ENCODE data around the gene LRRC47.

The LRRC47 gene

GRCh38 chr1:3817138-3817740, 20.9 kb upstream of the LRRC47 start:
- no peak overlapping the region for H2BK12ac ChIP-seq (ENCODE audit: low read length)
- no peak overlapping the region for H3K23ac ChIP-seq (ENCODE audit: low read length)
- no peaks in the 10 kb centered on the region for H3K27me3 ChIP-seq (ENCODE audit: insufficient read depth, low read length)
- no peak overlapping the region for H2AFZ ChIP-seq (ENCODE audit: insufficient read depth, low read length, poor library complexity)
- H2AK5ac ChIP-seq (ENCODE audit: low read length), result no peak overlapping the region
- no peaks in the 10 kb centered on the region for H3K79me1 ChIP-seq (ENCODE audit: low read length)
- no peak overlapping the region for H2BK120ac ChIP-seq (ENCODE audit: insufficient read depth, low read length, poor library complexity)
- no peaks in the 10 kb centered on the region for H3K4me1 ChIP-seq (ENCODE audit: control insufficient read depth in 1 of 2, insufficient read depth in 2 of 2, low read length in 2 of 2)
- H4K8ac ChIP-seq (ENCODE audit: low read depth, low read length), result no peak overlapping the region
- DNase-seq, result no peak
- H4K91ac ChIP-seq (ENCODE audit: low read depth, low read length), result no peak overlapping the region
- H3K18ac ChIP-seq (ENCODE audit: low read length), result no peak overlapping the region
- no CpG with 5 or more reads among the region's 17 CpGs for WGBS (ENCODE audit: extremely low coverage, insufficient coverage, insufficient read length)
- H2BK5ac ChIP-seq (ENCODE audit: low read depth, low read length, poor library complexity), result no peak overlapping the region
- H3K9ac ChIP-seq (ENCODE audit: low read length), result no peak overlapping the region
- H3K4ac ChIP-seq (ENCODE audit: low read depth, low read length), result no peak overlapping the region
- no peak overlapping the region for H4K12ac ChIP-seq (ENCODE audit: low read depth, low read length)
- no peak overlapping the region for H3K4me2 ChIP-seq (ENCODE audit: low read length)
- H3K4me3 ChIP-seq (ENCODE audit: low read depth, low read length), result no peak overlapping the region
- H3K27ac ChIP-seq (ENCODE audit: low read depth, low read length), result no peak overlapping the region
- H3K79me2 ChIP-seq (ENCODE audit: control insufficient read depth, insufficient read depth, low read length, poor library complexity), result no peaks in the 10 kb centered on the region
- H3K14ac ChIP-seq (ENCODE audit: low read length), result no peak overlapping the region
- no peaks in the 10 kb centered on the region for H3K9me3 ChIP-seq (ENCODE audit: insufficient read depth, low read depth, low read length)
- peaks cover 37 to 46% of the 10 kb centered on the region in 2 experiments for H3K36me3 ChIP-seq (ENCODE audit: control insufficient read depth in 1 of 2, insufficient read depth in 2 of 2, low read length in 2 of 2)

GRCh38 chr1:3816331-3817137, 20.2 kb upstream of the LRRC47 start:
- no peak overlapping the region for H3K4me3 ChIP-seq (ENCODE audit: low read depth, low read length)
- H2AK5ac ChIP-seq (ENCODE audit: low read length), result no peak overlapping the region
- H3K9me3 ChIP-seq (ENCODE audit: insufficient read depth, low read depth, low read length), result no peaks in the 10 kb centered on the region
- no CpG with 5 or more reads among the region's 38 CpGs for WGBS (ENCODE audit: extremely low coverage, insufficient coverage, insufficient read length)
- no peak overlapping the region for H3K27ac ChIP-seq (ENCODE audit: low read depth, low read length)
- H3K23ac ChIP-seq (ENCODE audit: low read length), result no peak overlapping the region
- H3K79me1 ChIP-seq (ENCODE audit: low read length), result no peaks in the 10 kb centered on the region
- peaks cover 32 to 40% of the 10 kb centered on the region in 2 experiments for H3K36me3 ChIP-seq (ENCODE audit: control insufficient read depth in 1 of 2, insufficient read depth in 2 of 2, low read length in 2 of 2)
- no peak overlapping the region for H3K14ac ChIP-seq (ENCODE audit: low read length)
- no peak overlapping the region for H4K8ac ChIP-seq (ENCODE audit: low read depth, low read length)
- H2BK120ac ChIP-seq (ENCODE audit: insufficient read depth, low read length, poor library complexity), result no peak overlapping the region
- H2BK12ac ChIP-seq (ENCODE audit: low read length), result no peak overlapping the region
- H3K4me1 ChIP-seq (ENCODE audit: control insufficient read depth in 1 of 2, insufficient read depth in 2 of 2, low read length in 2 of 2), result no peaks in the 10 kb centered on the region
- H3K27me3 ChIP-seq (ENCODE audit: insufficient read depth, low read length), result no peaks in the 10 kb centered on the region
- no peak overlapping the region for H2AFZ ChIP-seq (ENCODE audit: insufficient read depth, low read length, poor library complexity)
- H4K91ac ChIP-seq (ENCODE audit: low read depth, low read length), result no peak overlapping the region
- H3K4me2 ChIP-seq (ENCODE audit: low read length), result no peak overlapping the region
- no peak overlapping the region for H3K18ac ChIP-seq (ENCODE audit: low read length)
- no peak overlapping the region for H4K12ac ChIP-seq (ENCODE audit: low read depth, low read length)
- no peaks in the 10 kb centered on the region for H3K79me2 ChIP-seq (ENCODE audit: control insufficient read depth, insufficient read depth, low read length, poor library complexity)
- no peak overlapping the region for H3K9ac ChIP-seq (ENCODE audit: low read length)
- no peak for DNase-seq
- H3K4ac ChIP-seq (ENCODE audit: low read depth, low read length), result no peak overlapping the region
- no peak overlapping the region for H2BK5ac ChIP-seq (ENCODE audit: low read depth, low read length, poor library complexity)

- H3K23ac ChIP-seq (ENCODE audit: low read length), result no peak overlapping the region
- H3K79me2 ChIP-seq (ENCODE audit: control insufficient read depth, insufficient read depth, low read length, poor library complexity), result no peaks in the 10 kb centered on the region
- no peak overlapping the region for H4K8ac ChIP-seq (ENCODE audit: low read depth, low read length)
- no peaks in the 10 kb centered on the region for H3K27me3 ChIP-seq (ENCODE audit: insufficient read depth, low read length)
- no peak overlapping the region for H2BK120ac ChIP-seq (ENCODE audit: insufficient read depth, low read length, poor library complexity)
- H2BK12ac ChIP-seq (ENCODE audit: low read length), result no peak overlapping the region
- H3K4me2 ChIP-seq (ENCODE audit: low read length), result no peak overlapping the region
- no CpG with 5 or more reads among the region's 42 CpGs for WGBS (ENCODE audit: extremely low coverage, insufficient coverage, insufficient read length)
- peaks cover 24 to 29% of the 10 kb centered on the region in 2 experiments for H3K36me3 ChIP-seq (ENCODE audit: control insufficient read depth in 1 of 2, insufficient read depth in 2 of 2, low read length in 2 of 2)
- DNase-seq, result no peak
- no peaks in the 10 kb centered on the region for H3K4me1 ChIP-seq (ENCODE audit: control insufficient read depth in 1 of 2, insufficient read depth in 2 of 2, low read length in 2 of 2)
- no peaks in the 10 kb centered on the region for H3K9me3 ChIP-seq (ENCODE audit: insufficient read depth, low read depth, low read length)
- no peak overlapping the region for H3K27ac ChIP-seq (ENCODE audit: low read depth, low read length)
- H2BK5ac ChIP-seq (ENCODE audit: low read depth, low read length, poor library complexity), result no peak overlapping the region
- H3K9ac ChIP-seq (ENCODE audit: low read length), result no peak overlapping the region
- no peak overlapping the region for H4K91ac ChIP-seq (ENCODE audit: low read depth, low read length)
- H3K18ac ChIP-seq (ENCODE audit: low read length), result no peak overlapping the region
- H2AFZ ChIP-seq (ENCODE audit: insufficient read depth, low read length, poor library complexity), result no peak overlapping the region
- H3K4me3 ChIP-seq (ENCODE audit: low read depth, low read length), result no peak overlapping the region
- no peaks in the 10 kb centered on the region for H3K79me1 ChIP-seq (ENCODE audit: low read length)
- no peak overlapping the region for H3K4ac ChIP-seq (ENCODE audit: low read depth, low read length)
- no peak overlapping the region for H3K14ac ChIP-seq (ENCODE audit: low read length)
- no peak overlapping the region for H2AK5ac ChIP-seq (ENCODE audit: low read length)
- H4K12ac ChIP-seq (ENCODE audit: low read depth, low read length), result no peak overlapping the region
Measured at GRCh38 chr1:3814771-3815561, 18.7 kb upstream of the LRRC47 start.

- no peaks in the 10 kb centered on the region for H3K27me3 ChIP-seq (ENCODE audit: insufficient read depth, low read length)
- no peak overlapping the region for H2AK5ac ChIP-seq (ENCODE audit: low read length)
- H3K36me3 ChIP-seq (ENCODE audit: control insufficient read depth in 1 of 2, insufficient read depth in 2 of 2, low read length in 2 of 2), result peaks cover 19 to 27% of the 10 kb centered on the region in 2 experiments
- H3K4ac ChIP-seq (ENCODE audit: low read depth, low read length), result no peak overlapping the region
- H2BK12ac ChIP-seq (ENCODE audit: low read length), result no peak overlapping the region
- H3K4me1 ChIP-seq (ENCODE audit: control insufficient read depth in 1 of 2, insufficient read depth in 2 of 2, low read length in 2 of 2), result no peaks in the 10 kb centered on the region
- H3K23ac ChIP-seq (ENCODE audit: low read length), result no peak overlapping the region
- H4K8ac ChIP-seq (ENCODE audit: low read depth, low read length), result no peak overlapping the region
- no peak overlapping the region for H2BK120ac ChIP-seq (ENCODE audit: insufficient read depth, low read length, poor library complexity)
- H4K12ac ChIP-seq (ENCODE audit: low read depth, low read length), result no peak overlapping the region
- H3K9me3 ChIP-seq (ENCODE audit: insufficient read depth, low read depth, low read length), result peaks cover 4% of the 10 kb centered on the region
- H3K9ac ChIP-seq (ENCODE audit: low read length), result no peak overlapping the region
- no peak overlapping the region for H3K18ac ChIP-seq (ENCODE audit: low read length)
- H3K79me2 ChIP-seq (ENCODE audit: control insufficient read depth, insufficient read depth, low read length, poor library complexity), result no peaks in the 10 kb centered on the region
- H2AFZ ChIP-seq (ENCODE audit: insufficient read depth, low read length, poor library complexity), result no peak overlapping the region
- H3K79me1 ChIP-seq (ENCODE audit: low read length), result no peaks in the 10 kb centered on the region
- H3K27ac ChIP-seq (ENCODE audit: low read depth, low read length), result no peak overlapping the region
- H3K4me3 ChIP-seq (ENCODE audit: low read depth, low read length), result no peak overlapping the region
- no peak overlapping the region for H3K14ac ChIP-seq (ENCODE audit: low read length)
- no peak for DNase-seq
- H4K91ac ChIP-seq (ENCODE audit: low read depth, low read length), result no peak overlapping the region
- WGBS (ENCODE audit: extremely low coverage, insufficient coverage, insufficient read length), result no CpG with 5 or more reads among the region's 2 CpGs
- no peak overlapping the region for H2BK5ac ChIP-seq (ENCODE audit: low read depth, low read length, poor library complexity)
- H3K4me2 ChIP-seq (ENCODE audit: low read length), result no peak overlapping the region
Measured at GRCh38 chr1:3814065-3814464, 17.8 kb upstream of the LRRC47 start.

Data from trophoblast cell (in vitro differentiated cells and primary cell).